GM19351 (cell line): ENCODE results near the gene FOXJ1.
"Not testable (repeated sequence)": the region's sequence is repeated elsewhere in the genome, so short reads cannot be mapped to it uniquely, and the experiment has no call there.

Experiments used
- ATAC-seq: cut with Tn5 transposase; IDR thresholded peaks from one replicate; pipeline ENCODE4 v1.9.1; 2021; ENCODE audit warnings: mild to moderate bottlenecking, moderate library complexity; ENCODE audit not compliant: unreplicated experiment

Gene FOXJ1, protein sequence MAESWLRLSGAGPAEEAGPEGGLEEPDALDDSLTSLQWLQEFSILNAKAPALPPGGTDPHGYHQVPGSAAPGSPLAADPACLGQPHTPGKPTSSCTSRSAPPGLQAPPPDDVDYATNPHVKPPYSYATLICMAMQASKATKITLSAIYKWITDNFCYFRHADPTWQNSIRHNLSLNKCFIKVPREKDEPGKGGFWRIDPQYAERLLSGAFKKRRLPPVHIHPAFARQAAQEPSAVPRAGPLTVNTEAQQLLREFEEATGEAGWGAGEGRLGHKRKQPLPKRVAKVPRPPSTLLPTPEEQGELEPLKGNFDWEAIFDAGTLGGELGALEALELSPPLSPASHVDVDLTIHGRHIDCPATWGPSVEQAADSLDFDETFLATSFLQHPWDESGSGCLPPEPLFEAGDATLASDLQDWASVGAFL

DNA sequence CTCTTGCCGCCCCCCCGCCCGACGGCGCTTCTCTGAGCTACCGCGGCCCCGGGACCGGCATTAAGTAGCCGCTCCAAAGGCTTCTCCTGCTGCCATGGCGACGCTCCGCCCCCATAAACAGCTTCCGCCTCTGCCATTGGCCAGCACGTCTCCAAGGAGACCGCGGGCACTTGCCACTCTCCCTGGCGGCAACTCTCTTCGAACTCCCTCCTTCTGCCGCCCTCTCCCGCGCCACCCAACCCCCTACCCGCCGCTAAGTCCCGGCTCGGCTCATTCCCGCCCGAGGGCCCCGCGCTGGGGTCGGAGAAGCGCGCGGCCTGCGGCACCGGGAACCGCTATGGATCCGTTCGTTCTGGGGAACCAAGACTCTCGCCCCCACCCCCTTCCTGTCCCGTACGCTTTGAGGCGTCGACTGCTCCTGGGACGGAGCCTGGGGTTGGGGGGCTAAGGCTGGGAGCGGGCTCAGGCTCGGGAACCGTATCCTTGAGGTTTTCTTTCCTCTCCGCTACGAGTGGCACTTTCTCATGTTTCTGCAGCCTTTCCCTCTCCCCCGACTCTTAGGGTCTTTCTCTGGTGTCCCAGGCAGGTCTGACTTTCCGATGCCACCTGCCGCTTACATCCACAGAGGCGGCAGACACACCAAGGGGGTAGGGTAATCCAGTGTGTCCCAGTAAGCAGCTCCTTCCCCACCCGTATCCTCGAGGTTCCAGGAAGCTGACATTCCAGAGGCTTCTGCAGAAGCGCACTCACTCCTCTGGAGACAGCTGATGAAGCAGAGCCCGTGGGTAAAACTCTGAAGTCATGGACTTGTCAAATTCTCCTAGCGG, at the start of gene FOXJ1:
FOXJ1 (minus strand) TSS at position 34 of the 827 bp plus-strand sequence. CDS start 850 bp downstream, outside the sequence.
- peak; percentile 62 for ATAC-seq

DNA sequence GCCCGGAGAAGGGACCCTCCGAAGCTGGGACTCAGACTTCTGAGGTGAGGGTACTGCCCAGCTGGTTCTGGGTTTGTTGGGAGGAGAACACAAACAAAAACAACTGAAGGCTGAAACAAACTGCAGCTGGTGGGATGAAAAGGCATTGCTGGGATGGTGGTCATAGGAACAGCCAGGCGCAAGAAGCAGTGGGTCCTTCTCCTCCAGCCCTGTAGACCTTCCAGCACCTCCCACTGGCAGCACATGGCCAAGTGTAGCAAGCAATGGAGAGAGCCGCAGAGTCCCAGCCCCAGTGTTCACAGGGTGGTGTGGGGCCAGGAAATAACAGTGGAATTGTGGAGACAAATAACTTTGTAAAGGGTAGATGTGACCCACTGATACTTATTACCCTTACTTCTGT, 48.7 kb upstream of the FOXJ1 start:
- ATAC-seq: no peak

- ATAC-seq: no peak
Measured at GRCh38 chr17:76189247-76189646, 48.2 kb upstream of the FOXJ1 start.

GRCh38 chr17:76188213-76189016, 47.4 kb upstream of the FOXJ1 start:
- ATAC-seq: no peak

DNA sequence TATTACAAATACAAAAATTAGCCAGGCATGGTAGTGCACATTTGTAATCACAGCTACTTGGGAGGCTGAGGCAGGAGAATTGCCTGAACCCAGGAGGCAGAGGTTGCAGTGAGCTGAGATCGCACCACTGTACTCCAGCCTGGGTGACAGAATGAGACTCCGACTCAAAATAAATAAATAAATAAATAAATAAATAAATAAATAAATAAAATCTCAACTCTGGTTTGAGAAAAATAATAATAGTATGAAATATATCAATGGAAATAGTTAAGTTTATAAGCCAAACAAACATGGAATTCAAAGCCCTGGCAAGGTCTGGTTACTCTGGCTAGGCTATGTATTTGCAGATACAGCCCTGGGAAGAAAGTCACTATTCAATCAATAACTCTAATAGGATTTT, 45.7 kb upstream of the FOXJ1 start:
- not testable (repeated sequence) for ATAC-seq

DNA sequence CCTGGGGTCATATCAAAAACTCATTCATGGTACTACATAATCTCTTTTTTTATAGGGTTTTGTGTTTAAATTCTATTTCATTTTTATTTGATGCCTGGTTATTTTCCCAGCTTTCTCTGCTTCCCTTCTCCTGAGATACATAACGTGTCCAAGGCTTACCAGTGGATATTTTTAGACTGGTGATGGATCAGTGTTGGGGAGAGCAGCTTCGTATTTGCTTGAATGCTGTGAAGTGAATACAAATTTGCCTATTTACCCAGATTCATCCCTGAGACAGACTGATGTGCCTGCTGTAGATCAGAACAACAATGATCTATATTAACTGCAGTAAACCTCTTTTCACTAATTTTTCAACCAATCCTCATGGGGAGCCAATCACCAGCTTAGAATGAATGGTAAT, 43.2 kb upstream of the FOXJ1 start:
- ATAC-seq: no peak

DNA sequence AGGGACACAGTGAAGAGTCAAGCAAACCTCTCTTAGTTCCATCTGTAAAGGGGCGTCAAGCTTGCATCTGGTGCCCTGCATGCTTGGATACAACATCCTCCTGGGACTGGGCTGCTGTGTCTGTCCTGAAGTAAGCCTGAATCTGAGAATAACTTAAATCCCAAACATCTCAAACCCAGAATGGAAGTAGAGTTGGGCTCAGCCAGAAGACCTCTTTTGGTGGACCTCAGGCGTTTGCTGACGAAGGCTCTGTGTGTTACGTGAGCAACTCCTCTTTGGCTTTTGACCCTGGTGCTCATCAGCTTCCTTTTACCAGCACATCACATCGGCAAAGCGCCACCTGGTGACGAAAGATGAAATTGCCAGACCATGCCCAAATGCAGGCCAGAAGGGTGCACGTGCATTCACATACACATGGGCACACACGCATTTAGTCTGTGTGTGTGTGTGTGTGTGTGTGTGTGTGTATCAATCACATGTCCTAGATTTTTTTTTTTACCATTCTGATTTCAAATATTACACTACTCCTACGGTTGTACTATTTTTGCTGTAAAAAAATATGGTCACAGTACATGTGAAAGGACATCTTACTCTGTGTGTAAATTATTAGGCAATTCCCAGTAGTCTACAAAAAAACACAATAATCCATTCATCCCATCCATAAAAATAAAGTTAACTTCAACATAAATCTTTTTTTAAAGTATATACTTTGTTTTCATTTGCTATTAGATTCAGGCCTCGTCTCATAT, 41.1 kb upstream of the FOXJ1 start:
- peak; percentile 62 for ATAC-seq

DNA sequence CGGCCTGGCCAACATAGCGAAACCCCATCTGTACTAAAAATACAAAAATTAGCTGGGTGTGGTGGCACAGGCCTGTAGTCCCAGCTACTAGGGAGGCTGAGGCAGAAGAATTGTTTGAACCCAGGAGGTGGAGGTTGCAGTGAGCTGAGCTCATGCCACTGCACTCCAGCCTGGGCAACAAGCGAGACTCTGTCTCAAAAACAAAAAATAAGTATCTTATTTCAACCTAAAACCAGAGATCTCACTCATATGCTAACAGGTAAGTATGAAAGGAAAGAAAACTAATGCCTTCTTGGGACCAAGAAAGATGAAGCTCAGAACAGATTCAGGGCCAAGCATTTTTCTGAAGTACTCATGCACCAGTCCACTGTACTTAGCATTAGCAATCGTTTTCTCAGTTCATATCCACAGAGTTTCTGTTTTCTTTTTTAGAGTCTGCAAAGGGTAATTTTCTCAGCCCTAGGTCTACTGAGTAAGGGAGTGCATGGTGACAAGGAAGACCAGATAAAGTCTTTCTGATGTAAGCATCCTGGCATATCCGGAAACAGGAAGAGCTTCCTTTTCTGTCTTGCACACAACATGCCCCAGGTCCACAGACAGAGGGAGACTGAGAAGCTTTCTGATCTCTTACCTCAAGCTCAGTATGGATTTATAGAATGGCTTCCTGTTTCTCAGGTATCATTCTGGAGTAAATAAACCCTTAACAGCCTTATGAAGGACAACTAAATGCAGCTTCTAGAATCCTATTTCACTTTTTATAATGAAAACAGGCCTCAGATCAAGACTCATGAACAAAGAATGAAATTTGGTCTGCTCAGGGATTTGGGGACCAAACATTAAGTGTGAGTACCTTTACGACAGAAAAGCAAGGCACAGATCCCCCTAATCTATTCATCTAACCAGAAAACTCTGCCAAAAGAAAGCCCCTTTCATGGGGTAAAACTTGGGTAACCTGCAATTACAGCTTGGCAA, 38.7 kb upstream of the FOXJ1 start:
- no peak for ATAC-seq

DNA sequence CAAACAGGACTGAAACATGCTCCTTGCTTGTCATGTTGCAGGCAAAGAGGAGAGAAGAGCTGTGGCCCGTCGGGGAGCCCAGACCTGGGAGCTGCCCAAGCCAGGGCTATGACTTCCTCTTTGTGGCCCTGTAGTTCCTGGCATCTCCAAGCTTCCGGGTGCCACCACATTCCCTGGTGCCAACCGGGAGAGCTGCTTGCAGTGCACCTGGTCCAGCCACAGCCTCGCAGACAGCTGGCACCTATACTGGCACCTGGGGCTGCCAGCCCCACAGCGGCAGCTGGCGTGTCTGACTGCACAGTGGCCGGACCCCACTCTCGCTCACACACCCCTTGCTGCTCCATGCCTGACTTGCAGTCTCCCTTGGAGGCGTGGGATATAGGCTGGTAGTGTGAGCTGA, 37.1 kb upstream of the FOXJ1 start:
- ATAC-seq: no peak

- ATAC-seq: no peak
Measured at GRCh38 chr17:76176701-76177574, 35.9 kb upstream of the FOXJ1 start.

DNA sequence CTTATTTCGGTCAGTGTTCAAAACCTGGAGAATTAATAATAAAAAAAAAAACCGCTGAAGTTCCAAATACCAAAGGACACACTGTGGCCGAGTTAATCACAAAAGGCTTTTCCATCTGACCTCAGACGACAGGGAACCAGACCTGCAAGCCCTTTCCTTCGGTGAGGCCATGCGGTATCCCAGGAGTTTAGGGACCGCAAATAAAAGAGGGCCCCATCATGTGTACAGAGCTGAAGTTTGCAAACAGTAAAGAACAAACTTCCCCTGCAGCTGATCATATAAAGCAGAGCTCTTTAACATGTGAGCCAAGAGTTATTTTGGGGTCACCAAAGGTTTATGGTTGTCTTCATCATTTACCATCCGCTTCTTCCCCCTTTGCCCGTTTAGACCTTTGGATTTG, 33.0 kb upstream of the FOXJ1 start:
- no peak for ATAC-seq

GRCh38 chr17:76173474-76173873, 32.4 kb upstream of the FOXJ1 start:
- no peak for ATAC-seq

GRCh38 chr17:76171706-76172105, 30.7 kb upstream of the FOXJ1 start:
- ATAC-seq: no peak

DNA sequence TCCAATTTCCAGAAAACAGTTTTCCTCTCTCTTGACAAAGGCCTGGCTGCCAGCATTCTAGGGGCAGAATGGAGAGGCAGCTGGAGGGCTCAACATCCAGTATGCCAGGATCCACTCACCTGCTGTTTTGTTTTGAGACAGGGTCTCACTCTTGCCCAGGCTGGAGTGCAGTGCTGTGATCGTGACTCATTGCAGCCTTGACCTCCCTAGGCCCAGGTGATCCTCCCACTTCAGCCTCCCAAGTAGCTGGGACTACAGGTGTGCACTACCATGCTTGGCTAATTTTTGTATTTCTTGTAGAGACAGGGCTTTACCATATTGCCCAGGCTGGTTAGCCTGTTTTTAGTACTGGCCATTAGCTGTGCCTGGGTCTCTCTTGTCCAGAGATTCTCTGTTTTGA, 29.1 kb upstream of the FOXJ1 start:
- ATAC-seq: no peak

- ATAC-seq: no peak
Measured at GRCh38 chr17:76166906-76167305, 25.9 kb upstream of the FOXJ1 start.

DNA sequence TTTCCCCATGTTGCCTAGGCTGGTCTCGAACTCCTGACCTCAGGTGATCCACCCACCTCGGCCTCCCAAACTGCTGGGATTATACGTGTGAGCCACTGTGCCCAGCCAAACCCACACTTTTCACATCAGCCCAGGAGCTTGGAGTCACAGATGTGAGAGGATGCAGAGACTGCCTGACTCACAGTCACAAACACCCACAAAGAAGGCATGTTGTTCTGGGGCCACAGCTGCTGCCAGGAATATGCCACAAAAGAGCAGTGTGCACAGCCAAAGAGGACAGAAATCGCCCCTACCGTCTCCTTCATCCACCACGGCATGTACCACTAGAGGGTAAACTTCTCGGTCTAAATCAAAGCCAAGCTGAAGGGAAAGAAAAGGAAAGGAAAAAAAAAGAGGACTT, 25.1 kb upstream of the FOXJ1 start:
- ATAC-seq: no peak

DNA sequence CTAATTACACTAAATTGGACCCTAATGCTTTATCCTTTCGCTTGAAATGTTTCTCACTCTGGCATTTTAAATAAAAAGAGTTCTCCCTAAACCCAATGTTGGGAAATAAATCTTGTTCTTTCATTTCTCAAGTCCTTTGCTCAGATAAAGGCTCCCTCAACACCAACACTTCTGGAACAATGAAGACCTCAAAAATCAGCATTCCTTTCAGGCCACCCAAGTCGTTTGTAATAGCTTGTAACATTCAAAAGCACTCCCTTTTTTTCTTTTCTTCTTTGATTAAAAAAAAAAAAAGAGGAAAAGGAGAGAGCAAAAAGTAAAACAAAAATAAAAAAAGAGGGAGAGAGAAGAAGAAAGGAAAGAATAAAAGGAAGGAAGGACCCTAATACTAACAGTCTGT, 23.3 kb upstream of the FOXJ1 start:
- no peak for ATAC-seq

- no peak for ATAC-seq
Measured at GRCh38 chr17:76163919-76164318, 22.9 kb upstream of the FOXJ1 start.
